GM10266 (cell line): Measurements from ENCODE around the gene TMED8.

Source experiments
- DNase-seq: peaks from one replicate; pipeline ENCODE4 v3.0.0; 2012; ENCODE audit errors: extremely low spot score
- CTCF ChIP-seq: IDR thresholded peaks from 2 replicates; pipeline ENCODE4 v1.5.1; 2012; ENCODE audit warnings: mild to moderate bottlenecking, low read depth; ENCODE audit not compliant: control insufficient read depth, insufficient read depth; ENCODE audit errors: missing control alignments

Gene TMED8

GRCh38 chr14:77329872-77330271 lies 47.0 kb downstream of the TMED8 start:
- TF ChIP-seq CTCF: no peak
- DNase-seq: no peak

- TF ChIP-seq CTCF: no peak
Measured at GRCh38 chr14:77327111-77327510, 49.8 kb downstream of the TMED8 start.

GRCh38 chr14:77325746-77326094 lies 51.2 kb downstream of the TMED8 start:
- no peak for DNase-seq
- no peak for TF ChIP-seq CTCF

More at GRCh38 chr14:77327111-77327510, 49.8 kb downstream of the TMED8 start:
- no peak for DNase-seq

GRCh38 chr14:77324816-77325745 lies 51.8 kb downstream of the TMED8 start:
- no peak for TF ChIP-seq CTCF
- DNase-seq: no peak

GRCh38 chr14:77324289-77324688 lies 52.6 kb downstream of the TMED8 start:
- TF ChIP-seq CTCF: no peak
- DNase-seq: no peak

- TF ChIP-seq CTCF: no peak
- no peak for DNase-seq
Measured at GRCh38 chr14:77323571-77323970, 53.3 kb downstream of the TMED8 start.

- DNase-seq: no peak
- no peak for TF ChIP-seq CTCF
Measured at GRCh38 chr14:77322951-77323350, 53.9 kb downstream of the TMED8 start.
